A673 (cell line): ENCODE data around the gene PI16.

Source experiments
- CTCF ChIP-seq: fragments of 300-800, 200-600 bp; sonication (generic); conservative IDR thresholded peaks from 2 replicates; pipeline ENCODE4 v1.5.1; 2017; ENCODE audit warnings: low read depth, mild to moderate bottlenecking, antibody characterized with exemption, low read length, moderate library complexity, mixed read lengths
- EZH2 ChIP-seq: fragments of 200-600 bp; sonication (generic); IDR thresholded peaks from 2 replicates; pipeline ENCODE4 v1.6.1; 2017; ENCODE audit warnings: borderline replicate concordance, low read depth, mild to moderate bottlenecking, mixed read lengths, antibody characterized with exemption, low read length; ENCODE audit not compliant: poor library complexity, severe bottlenecking

GRCh38 chr6:36975231-36976006 is 20.9 kb downstream of the PI16 start:
- no peak for TF ChIP-seq CTCF
- no peak for TF ChIP-seq EZH2
